ENCODE data around the gene TECPR2. TPM values are rescaled to one million over a fixed set of nuclear protein-coding genes. Genes with fewer than 3 reads are reported as not detected.

The TECPR2 gene
- total RNA-seq, 1 donor from 2014 or later: 8.6 TPM

DNA sequence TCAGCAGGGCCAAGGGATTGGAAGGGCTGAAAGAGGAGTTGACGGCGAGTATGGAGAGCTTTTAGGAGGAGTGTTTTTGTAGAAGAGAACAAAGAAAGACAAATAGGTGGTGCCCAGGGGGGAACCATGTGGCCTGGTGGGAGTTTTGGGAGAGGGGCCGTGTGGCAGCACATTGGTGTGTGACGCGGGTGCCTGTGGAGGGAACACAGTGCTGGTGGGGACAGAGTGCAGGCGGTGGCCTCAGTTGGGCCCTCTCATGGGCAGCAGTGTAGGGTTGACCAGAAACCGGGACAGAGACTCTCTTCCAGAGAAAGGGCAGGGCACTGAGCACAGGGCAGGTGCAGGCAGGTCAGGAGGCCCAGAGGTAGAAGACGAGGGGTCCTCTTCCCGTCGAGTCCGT, 56.5 kb downstream of the TECPR2 start:
- no peak for FAIRE-seq
- no peak for DNase-seq (ENCODE audit: low spot score in 2 of 2)

DNA sequence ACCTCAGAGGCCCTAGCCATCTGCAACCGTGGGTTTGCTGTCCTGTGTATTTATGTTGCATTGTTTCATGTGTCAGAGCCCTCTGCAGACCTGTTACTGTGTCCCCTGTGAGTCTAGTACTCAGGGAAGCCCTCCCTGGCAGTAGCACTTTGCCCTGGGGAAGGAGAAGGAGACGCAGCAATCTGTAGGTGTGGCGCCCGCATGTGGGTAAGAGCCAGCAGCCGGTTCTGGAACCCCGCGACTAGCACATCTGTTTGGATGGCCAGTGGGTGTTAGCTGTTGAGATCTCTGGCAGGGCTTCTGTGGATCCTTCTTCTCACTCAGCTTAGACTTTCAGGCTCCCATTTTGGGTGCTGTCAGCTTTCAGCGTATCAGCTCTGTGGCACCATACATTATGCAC, 57.0 kb downstream of the TECPR2 start:
- FAIRE-seq: no peak
- DNase-seq (ENCODE audit: low spot score in 2 of 2): no peak

DNA sequence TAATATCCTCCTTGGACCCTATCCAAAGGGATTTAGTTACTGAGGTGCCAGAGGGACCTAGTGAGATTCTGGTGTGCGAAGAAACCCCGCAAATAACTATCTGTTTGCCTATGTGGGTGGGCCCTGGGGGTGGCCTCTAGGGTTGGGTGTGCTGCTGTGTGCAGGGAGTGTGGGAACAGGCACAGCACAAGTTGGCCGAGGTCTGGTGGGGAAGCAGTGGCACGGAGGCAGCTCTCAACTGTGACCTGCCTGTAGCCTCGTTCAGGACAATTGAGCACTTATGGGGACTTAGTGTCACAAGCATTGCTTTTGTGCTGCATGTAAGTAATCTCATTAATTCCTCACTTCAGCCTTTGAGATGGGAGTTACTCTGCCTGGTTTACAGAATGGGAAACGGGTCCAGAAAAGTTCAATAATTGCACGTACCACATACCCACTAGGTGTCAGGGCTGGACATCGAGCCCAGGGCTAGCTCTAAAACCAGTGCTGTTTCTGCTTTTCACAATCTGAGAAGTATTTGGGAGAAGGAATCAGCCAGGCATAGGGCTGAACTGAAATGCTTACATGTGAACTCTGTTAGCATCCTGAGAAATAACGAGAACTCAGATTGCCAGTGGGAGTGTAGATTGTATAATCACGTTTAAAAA, 58.8 kb downstream of the TECPR2 start:
- no peak for FAIRE-seq

DNA sequence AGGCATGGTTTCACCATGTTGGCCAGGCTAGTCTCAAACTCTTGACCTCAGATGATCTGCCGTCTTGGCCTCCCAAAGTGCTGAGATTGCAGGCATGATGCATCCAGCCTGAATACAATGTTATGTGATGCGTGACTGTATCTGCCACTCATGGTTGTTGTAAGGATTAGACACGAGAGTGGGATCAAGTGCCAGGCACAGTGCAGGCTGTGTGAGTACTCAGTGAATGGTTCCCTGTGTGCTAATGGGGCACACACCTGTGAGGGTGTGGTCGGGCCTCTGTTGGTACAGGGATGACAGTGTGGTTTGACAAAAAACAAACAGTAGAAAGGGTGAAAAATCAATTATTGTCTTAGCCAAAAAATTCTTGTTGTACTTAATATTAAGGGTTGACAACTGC, 61.8 kb downstream of the TECPR2 start:
- no peak for DNase-seq (ENCODE audit: low spot score in 2 of 2)
- FAIRE-seq: no peak

More for the DNA sequence above, 58.8 kb downstream of the TECPR2 start:
- DNase-seq (ENCODE audit: low spot score in 2 of 2): no peak

DNA sequence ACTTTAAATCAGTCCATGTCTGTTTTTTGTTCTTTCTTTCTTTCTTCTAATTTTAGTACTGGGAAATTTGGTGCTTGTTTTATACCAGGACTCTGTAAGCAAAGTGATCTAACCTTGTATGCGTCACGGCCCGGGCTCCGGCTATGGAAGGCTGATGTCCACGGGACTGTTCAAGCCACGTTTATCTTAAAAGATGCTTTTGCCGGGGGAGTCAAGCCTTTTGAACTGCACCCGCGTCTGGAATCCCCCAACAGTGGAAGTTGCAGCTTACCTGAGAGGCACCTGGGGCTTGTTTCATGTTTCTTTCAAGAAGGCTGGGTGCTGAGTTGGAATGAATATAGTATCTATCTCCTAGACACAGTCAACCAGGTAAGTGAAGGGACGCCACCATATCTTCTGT, 62.2 kb downstream of the TECPR2 start:
- FAIRE-seq (no peak), DNase-seq (ENCODE audit: low spot score in 2 of 2) (no peak)

DNA sequence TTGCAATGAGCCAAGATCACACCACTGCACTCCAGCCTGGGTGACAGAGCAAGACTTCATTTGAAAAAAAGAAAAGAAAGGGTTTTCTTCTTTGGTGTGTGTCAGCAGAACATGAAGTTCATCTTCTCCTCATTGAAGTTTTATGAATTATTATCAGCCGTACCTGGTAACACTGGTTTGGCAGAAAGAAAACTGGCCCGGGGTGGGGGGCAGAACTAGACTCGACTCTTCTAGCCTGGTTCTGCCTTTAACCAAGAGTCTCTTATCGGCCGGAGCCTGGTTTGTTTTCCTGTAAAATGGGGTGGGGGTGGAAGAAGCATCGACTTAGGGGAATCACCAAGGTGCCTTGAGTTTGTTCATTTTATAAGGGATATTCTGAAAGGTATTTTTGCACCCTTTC, 64.1 kb downstream of the TECPR2 start:
- no peak for FAIRE-seq
- no peak for DNase-seq (ENCODE audit: low spot score in 2 of 2)

DNA sequence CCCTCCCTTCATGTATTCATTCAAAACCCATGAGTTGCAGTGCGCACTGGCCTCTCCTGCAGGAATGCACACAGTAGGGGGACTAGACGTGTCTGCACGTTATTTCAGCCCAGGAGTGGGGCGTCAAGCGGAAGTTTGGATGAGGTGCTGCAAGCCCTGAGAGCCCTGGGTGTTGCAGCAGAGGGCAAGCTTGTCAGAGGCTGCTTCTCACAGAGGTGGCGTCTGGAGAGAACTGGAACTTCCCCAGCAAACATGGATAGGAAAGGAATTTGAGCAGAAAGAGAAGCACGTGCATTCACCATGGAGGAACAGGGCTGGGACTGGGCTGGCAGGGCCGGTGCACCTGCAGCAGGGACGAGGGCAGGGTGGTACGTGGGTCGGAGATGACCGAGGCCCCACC, 64.9 kb downstream of the TECPR2 start:
- DNase-seq (ENCODE audit: low spot score in 2 of 2): no peak

DNA sequence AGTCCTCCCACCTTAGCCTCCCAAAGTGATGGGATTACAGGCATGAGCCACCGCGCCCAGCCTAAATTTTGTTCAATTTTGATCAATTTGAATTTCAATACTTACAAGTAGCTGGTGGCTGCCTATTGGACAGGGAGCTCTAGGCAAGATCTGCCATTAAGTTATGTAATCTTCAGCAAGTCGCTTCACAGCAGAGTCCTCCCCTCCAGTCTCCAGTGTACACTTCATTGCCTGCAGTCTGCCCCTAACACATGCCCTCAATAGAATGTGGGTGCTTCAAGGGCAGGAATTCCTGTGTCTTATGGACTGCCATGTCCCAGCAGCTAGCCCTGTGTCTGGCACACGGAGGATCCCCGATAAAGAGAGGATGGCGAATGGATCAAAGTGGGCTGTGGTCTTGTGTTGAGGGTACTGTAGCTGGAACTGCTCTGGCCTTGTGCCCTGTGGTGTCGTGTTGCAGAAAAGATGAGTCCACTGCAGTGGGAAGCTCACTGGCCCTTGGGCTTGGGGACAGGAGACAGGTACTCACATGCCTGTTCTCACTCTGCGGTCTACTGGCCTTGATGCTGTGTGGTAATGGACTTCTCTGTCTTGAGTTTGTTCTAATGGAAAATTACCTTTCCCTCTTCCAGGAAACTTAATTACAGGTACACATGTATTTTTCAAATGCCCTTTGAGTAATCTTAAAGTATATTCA, 67.6 kb downstream of the TECPR2 start:
- no peak for DNase-seq (ENCODE audit: low spot score in 2 of 2)
- FAIRE-seq: no peak

More for the DNA sequence above, 64.9 kb downstream of the TECPR2 start:
- no peak for FAIRE-seq

DNA sequence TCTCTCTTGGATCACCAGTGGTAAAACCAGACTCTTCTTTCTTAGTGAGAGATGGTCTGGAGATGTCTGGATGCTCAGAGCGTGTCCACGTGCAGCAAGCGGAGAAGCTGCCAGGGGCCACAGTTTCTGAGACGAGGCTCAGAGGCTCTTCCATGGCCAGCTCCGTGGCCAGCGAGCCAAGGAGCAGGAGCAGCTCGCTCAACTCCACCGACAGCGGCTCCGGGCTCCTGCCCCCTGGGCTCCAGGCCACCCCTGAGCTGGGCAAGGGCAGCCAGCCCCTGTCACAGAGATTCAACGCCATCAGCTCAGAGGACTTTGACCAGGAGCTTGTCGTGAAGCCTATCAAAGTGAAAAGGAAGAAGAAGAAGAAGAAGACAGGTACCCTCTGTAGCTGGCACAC, 69.0 kb downstream of the TECPR2 start:
- no peak for FAIRE-seq
- no peak for DNase-seq (ENCODE audit: low spot score in 2 of 2)

DNA sequence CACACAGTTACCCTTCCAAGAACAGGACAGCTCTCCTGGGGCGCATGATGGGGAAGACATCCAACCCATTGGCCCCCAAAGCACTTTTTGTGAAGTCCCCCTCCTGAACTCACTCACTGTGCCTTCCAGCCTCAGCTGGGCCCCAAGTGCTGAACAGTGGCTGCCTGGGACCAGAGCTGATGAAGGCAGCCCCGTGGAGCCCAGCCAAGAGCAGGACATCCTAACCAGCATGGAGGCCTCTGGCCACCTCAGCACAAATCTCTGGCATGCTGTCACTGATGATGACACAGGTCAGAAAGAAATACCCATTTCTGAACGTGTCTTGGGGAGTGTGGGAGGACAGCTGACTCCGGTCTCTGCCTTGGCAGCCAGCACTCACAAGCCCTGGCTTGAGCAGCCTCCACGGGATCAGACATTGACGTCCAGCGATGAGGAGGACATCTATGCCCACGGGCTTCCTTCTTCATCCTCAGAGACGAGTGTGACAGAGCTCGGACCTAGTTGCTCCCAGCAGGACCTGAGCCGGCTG, 72.0 kb downstream of the TECPR2 start:
- no peak for FAIRE-seq
- no peak for DNase-seq (ENCODE audit: low spot score in 2 of 2)

DNA sequence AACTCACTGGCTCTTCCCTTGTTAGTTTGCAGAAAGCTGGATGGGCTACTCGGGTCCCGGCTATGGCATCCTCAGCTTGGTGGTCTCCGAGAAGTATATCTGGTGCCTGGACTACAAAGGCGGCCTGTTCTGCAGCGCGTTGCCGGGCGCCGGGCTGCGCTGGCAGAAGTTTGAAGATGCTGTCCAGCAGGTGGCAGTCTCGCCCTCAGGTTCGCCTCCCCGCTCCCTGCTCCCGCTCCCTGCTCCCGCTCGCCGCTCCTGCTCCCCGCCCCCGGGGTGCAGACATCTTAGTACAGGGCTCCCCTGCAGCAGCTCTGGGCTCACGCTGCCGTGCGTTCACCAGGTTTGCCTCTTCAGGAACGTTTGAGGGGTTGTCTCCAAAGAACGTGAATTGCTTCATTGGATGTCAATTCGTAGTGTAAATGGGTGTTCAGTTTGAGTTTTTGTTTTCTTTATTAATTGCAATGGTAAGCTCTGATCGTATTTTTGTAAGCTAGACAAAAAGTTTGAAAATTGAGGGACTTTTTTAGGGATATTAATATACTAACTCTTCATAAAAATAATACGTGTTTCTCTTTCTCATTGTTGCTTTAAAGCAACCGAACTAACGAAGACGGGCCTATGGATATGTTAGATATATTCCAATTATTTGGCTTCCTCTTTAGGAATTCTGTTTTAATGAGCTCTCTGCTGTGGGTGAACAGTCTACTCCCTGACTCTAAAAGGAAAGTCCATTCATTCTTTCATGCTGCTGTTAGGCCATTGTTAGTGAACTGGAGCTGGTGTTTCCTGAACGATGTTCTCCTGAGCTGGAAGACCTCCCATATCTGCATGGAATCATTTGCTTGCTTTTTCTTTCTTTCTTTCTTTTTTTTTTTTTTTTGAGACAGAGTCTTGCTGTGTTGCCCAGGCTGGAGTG, 75.5 kb downstream of the TECPR2 start:
- peak; percentile 71 to 89 for DNase-seq (ENCODE audit: low spot score in 2 of 2)
- FAIRE-seq: no peak

DNA sequence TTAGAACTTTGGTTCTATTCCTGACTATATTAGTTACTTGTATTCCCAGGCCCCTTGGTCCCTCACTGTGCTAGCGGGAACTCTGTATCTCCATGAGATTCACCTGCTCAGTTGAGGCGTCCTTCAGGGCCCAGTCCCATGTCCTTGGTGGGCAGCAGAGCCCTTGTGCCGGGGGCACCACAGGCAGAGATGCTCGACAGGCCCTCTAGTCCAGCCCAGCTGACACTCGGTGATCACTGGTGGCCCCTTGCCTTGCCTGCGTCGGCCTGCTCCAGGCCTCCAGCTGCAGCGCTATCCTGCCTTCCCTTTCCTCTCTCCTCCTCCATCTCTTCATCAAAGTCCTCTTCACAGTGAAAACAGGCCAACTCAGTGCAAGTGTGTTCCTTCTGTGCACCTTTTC, 76.8 kb downstream of the TECPR2 start:
- no peak for DNase-seq (ENCODE audit: low spot score in 2 of 2)
- FAIRE-seq: no peak

DNA sequence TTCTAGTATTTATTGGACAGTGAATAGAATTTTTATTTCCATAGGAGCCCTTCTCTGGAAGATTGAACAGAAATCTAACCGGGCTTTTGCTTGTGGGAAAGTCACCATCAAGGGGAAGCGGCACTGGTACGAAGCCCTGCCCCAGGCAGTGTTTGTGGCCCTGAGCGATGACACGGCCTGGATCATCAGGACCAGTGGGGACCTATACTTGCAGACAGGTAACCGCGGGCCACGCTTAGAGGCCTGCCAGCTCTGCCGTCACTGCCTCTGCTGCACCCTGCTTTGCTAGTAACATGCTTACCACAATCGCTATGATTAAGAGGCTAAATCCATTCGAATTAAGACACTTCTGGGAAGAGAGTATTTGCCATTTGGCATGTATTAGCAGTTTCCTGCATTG, 77.7 kb downstream of the TECPR2 start:
- no peak for DNase-seq (ENCODE audit: low spot score in 2 of 2)

DNA sequence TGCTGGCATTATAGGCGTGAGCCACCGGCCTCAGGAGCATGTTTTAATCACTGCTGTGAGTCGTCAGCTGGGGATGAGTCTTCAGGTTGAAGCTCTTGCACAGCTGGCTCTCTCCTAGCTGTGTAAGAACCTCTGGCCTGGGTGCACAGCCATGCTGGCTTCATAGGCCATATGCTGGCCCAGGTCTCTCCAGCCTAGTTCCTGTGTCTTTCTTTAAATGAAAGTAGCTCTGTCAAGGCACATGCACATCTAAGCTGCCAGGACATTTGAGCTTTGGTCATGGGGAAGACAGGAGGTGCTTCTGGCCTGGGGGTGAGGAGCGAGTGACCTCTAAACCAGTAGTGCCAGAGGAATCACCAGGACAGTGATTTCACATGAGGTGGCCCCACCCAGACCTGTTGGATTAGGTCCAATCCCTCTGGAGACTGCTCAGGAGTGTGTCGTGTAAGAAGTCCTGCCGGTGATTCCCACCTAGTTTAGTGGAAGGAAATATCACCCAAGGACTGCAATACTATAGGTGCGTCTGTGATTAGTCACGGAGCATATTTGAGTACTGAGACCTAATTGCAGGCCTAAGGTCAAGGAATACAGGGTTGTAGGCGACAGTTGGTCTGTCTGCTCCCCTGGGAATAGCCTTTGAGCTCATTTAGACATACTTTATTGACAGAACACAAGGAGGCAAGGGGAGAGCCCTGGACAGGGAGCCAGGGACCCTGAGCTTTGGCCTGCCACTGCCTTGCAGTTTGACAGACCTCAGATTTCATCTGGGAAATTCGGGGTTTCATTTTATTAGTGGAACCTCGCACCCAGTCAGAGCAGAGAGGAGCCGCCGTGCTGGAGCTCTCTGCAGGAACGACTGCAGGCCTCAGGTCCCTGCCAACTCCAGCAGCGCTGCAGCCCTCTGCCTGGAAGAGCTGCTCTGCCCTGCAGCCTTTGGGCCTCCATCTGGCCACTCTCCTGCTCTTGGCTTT, 79.8 kb downstream of the TECPR2 start:
- DNase-seq (ENCODE audit: low spot score in 2 of 2) (no peak), FAIRE-seq (no peak)

More for the DNA sequence above, 77.7 kb downstream of the TECPR2 start:
- FAIRE-seq: no peak

DNA sequence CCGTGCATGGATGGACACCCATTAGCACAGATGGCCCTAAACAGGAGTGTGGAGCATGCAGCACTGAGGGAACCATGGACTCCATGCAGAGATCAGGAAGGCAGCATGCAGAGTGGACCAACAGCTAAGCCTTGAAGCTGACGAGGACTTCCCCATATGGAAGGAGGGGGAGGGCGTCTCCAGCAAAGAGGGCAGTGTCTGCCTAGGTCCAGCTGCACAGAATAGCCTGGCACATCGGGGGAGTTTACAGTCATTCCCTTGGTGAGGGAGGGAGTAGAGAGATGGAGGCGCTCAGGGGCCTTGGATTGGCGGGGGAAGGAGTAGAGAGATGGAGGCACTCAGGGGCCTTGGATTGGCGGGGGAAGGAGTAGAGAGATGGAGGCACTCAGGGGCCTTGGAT, 82.3 kb downstream of the TECPR2 start:
- peak; percentile 52 to 64 for DNase-seq (ENCODE audit: low spot score in 2 of 2)

DNA sequence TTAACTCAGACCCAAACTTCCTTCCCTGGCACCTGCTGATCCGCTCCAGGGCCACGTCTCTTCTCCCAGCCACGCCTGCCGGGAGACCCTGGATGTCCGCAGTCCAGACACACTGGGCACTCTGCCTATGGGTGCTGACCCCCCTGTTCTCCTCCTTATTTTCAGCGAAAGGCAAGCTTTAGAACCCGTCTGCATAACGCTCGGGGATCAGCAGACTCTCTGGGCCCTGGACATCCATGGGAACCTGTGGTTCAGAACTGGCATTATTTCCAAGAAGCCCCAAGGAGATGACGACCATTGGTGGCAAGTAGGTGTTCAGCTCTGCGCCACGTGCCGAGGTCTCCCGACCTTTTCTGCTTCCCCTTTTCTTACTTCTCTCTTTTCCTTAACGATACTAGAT, 82.9 kb downstream of the TECPR2 start:
- no peak for DNase-seq (ENCODE audit: low spot score in 2 of 2)
- FAIRE-seq: no peak

More for the DNA sequence above, 82.3 kb downstream of the TECPR2 start:
- FAIRE-seq: no peak

DNA sequence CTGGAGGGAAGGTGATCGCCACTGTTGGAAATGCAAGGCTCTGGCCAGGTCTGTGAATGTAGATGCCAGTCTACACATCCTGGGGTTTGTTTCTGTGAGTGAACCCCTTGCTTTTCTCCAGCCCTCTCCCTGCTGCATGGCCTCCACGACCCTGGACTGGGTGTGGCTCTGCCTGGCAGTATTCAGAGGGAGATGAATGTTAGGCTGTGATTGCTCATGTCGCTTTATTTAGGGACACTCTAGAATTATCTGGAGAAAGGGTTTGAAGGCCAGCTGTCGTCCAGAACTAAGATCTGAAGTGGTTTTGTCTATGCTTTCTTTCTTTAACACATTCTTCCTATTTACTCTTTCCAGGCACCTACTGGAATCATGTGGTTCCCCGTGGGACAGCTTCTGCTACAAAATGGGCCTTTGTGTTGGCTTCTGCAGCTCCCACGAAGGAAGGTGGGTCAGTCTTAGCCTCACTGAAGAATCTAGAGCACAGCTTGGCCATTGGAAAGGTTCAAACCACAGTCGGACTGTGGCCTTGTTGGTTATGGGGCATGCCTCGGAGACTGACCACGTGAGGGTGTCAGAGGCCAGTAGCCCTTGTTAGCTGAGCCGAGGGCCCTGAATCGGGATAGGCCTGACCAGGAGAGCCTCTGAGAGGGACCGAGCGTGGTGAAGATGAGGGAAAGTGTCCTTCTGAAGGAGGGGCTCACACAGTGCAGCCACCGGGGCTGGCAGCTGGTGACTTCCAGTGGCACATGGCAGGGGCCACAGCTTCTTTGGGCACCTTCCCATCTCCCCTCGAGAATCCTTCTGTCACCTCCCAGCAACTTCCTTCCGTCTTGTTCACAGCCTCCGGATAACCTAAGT, 87.7 kb downstream of the TECPR2 start:
- DNase-seq (ENCODE audit: low spot score in 2 of 2) (no peak), FAIRE-seq (no peak)

DNA sequence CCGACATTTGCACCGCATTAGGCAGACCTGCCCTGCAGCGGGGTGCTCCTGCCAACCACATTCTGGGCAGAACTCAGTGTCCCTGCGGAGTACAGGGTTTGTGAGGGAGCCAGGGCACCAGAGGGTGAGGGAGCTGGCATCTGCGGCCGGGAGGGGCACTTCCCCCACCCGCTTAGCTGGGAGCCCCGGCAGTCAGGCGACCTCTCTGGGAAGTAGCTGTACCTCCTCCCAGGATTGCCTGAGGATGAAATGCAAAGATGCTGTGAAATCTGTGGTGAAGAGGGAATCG, 88.3 kb downstream of the TECPR2 start:
- DNase-seq (ENCODE audit: low spot score in 2 of 2) (peak in 1 of 2 donors; percentile 39), FAIRE-seq (no peak)

DNA sequence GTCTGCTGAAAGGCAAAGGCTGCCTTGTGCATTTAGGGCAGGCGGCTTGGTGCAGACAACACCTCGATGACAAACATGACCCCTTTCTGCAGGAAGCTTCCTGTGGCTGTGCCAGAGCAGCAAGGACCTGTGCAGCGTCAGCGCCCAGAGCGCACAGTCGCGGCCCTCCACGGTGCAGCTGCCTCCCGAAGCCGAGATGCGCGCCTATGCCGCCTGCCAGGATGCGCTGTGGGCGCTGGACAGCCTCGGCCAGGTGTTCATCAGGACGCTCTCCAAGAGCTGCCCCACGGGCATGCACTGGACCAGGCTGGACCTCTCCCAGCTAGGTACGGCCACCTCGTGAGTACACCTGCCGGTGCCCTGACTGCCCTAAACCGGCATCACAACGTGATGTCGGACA, 89.6 kb downstream of the TECPR2 start:
- DNase-seq (ENCODE audit: low spot score in 2 of 2): no peak
- FAIRE-seq: no peak
